ENCODE measurements around the gene E4F1. TPM values are rescaled to one million over a fixed set of nuclear protein-coding genes. Genes with fewer than 3 reads are reported as not detected.

E4F1 gene
- total and polyA plus RNA-seq, 10 of the 15 experiments (the other 5 are each of a cell fraction or from before 2014, with no cell fraction given), result 0.23 to 36.5 (median 14.5) TPM

GRCh38 chr16:2233872-2234812, 10.8 kb downstream of the E4F1 start:
- ChIA-PET POLR2A (no interaction called here), SMC1A (ENCODE audit: uncharacterized antibody, unreplicated experiment) (no interaction called here), RAD21 (ENCODE audit: unreplicated experiment) (interaction anchor here (0.7 kb wide), 1 partner anchor 367 kb away, joined by 4 read pairs; no protein-coding TSS in a partner anchor), CTCF (no interaction called here)
- peaks cover 0 to 40% of the 10 kb centered on the region in 2 experiments; a peak in 3 of 4 replicates for H3K36me3 ChIP-seq (ENCODE audit: control insufficient read depth in 2 of 2, insufficient read depth in 2 of 2, low read length in 1 of 2)
- H2AFZ ChIP-seq (ENCODE audit: control insufficient read depth, low read depth, low read length), result no peak overlapping the region
- no peaks in the 10 kb centered on the region for H4K20me1 ChIP-seq (ENCODE audit: control insufficient read depth, insufficient read depth)
- H3K9ac ChIP-seq (ENCODE audit: control insufficient read depth, insufficient read depth, low read length), result no peak overlapping the region
- H3K27me3 ChIP-seq (replicated peaks in 1 of 2; ENCODE audit: control insufficient read depth in 2 of 2, insufficient read depth in 2 of 2, low read length in 1 of 2), result no peaks in the 10 kb centered on the region
- intact Hi-C loops (cut with micrococcal nuclease; ENCODE audit: unreplicated experiment) (no loop called here), in situ Hi-C loops (cut with MboI) (no loop called here)
- no TSS peak for BruUV-seq (replicated peaks)
- no peak for TF ChIP-seq PBX3 (IDR thresholded peaks at IDR 0.05; ENCODE audit: insufficient replicate concordance, low read depth, low read length)
- no peak for TF ChIP-seq MYB (IDR thresholded peaks at IDR 0.05; ENCODE audit: borderline replicate concordance, low read depth, low read length)
- TF ChIP-seq POLR2A (IDR thresholded peaks at IDR 0.05; ENCODE audit: low read depth, low read length), result peak; percentile 37
- TF ChIP-seq BHLHE40 (IDR thresholded peaks at IDR 0.05; ENCODE audit: borderline replicate concordance in 1 of 2, low read depth in 2 of 2, low read length in 1 of 2), result peak in 1 of 2 experiments; percentile 48; a peak in 2 of 4 replicates
- 0 out of 4 replicates have a peak, but pooled peaks of 1 of the 2 experiments have one; percentile 15 for TF ChIP-seq SRF (IDR thresholded peaks at IDR 0.05; ENCODE audit: low read depth in 2 of 2, low read length in 2 of 2)
- FAIRE-seq (no peak), DNase-seq (ENCODE audit: low read depth, low spot score) (no peak), ATAC-seq (peak; percentile 8; the same call in 1 of the 3 replicates)
- no peak overlapping the region for H3K4me3 ChIP-seq
- no peak overlapping the region for H3K27ac ChIP-seq (ENCODE audit: control insufficient read depth, insufficient read depth)
- H3K9me3 ChIP-seq (replicated peaks; ENCODE audit: control insufficient read depth, insufficient read depth, low read length), result no peaks in the 10 kb centered on the region
- no peaks in the 10 kb centered on the region for H3K79me2 ChIP-seq (ENCODE audit: control insufficient read depth, insufficient read depth, low read length)
- H3K4me2 ChIP-seq (ENCODE audit: control insufficient read depth, insufficient read depth), result no peak overlapping the region
- no peaks in the 10 kb centered on the region for H3K4me1 ChIP-seq (ENCODE audit: control insufficient read depth, insufficient read depth, low read length)
- 69% methylated on average over 43 of the region's 51 CpGs for WGBS (ENCODE audit: insufficient coverage, insufficient replicate concordance, low lambda C conversion rate, missing lambda C conversion rate)
